A172 (cell line): Measurements from ENCODE around the gene KHK. TPM values are rescaled to one million over a fixed set of nuclear protein-coding genes. Genes with fewer than 3 reads are reported as not detected.
"Not testable (repeated sequence)": the region's sequence is repeated elsewhere in the genome, so short reads cannot be mapped to it uniquely, and the experiment has no call there.

ENCODE experiments used
- DNase-seq: peaks from one replicate; pipeline ENCODE4 v3.0.0-alpha.2; 2015; ENCODE audit warnings: low spot score
- total RNA-seq: library from RNA; depleted of rRNA; stranded (reverse); fragments of >200 nt; shearing (Covaris generic); gene quantifications from 2 replicates; pipeline ENCODE4 v1.2.3, GENCODE V29; 2014

The KHK gene
- total RNA-seq, 1 experiment from 2014 or later = 10.3 TPM

DNA sequence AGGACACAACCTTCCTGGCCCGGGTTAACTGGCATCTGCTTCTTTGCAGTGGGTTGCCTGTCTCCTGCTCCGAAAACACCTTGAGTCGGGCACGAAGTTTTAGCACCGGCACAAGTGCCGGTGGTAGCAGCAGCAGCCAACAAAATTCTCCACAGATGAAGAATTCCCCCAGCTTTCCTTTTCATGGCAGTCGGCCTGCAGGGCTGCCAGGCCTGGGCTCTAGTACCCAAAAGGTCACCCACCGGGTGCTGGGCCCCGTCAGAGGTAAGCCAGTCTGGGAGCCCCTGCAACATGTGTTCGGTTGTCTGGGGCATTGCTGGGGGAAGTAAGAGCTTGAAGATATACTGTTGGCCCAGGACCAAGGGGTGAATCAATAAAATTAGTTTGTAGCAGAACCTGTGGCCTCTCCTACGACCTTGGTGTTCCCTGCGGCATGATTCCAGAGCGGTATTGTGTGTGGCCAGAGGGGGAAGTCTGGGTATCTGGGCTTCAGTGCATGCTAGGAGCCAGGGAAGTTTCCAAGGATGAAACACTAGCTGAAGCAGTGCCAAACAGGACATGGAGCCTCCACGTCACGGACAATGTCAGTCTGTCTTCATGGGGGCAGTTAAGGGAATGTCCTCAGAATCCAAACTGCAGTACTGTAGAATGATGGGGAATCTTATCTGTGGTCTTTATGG is 27.3 kb upstream of the KHK start:
- DNase-seq = no peak

DNA sequence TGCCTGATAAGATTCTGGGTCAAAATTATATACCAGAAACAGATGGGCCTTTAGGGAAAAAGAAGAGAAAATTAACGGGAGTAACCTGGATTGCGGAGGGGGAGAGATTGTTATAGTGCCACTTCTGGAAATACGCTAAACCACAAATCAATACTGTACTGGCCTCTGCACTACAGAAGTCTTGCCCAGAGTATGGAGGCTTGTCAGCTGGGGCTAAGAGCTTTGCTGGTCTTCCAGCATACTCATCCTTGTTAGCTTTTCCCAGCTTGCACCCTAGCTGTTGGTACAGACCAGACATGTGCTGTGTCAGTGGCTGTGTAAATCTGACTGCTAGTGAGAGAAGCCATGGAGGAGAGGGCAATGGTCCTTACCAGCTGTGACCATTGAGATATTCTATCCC is 26.2 kb upstream of the KHK start:
- DNase-seq = no peak

DNA sequence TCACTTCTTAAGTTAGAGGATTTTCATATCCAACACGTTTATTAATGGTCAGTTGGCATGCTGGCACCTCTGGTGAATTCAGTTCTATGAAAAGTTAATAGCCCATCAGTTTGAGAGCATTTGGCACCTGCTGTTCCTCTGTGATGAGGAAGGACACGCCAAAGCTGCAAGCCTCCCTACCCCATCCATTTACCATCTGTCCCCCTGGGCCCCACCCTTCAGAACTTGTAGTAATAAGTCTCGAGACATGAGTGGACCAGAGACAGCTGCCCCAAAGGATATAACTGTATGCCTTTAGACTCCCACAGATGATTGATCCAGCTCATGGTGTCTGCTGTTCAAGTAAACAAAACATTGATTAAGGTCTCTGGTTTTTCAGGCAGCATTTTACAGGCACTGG is 21.4 kb upstream of the KHK start:
- DNase-seq = no peak

DNA sequence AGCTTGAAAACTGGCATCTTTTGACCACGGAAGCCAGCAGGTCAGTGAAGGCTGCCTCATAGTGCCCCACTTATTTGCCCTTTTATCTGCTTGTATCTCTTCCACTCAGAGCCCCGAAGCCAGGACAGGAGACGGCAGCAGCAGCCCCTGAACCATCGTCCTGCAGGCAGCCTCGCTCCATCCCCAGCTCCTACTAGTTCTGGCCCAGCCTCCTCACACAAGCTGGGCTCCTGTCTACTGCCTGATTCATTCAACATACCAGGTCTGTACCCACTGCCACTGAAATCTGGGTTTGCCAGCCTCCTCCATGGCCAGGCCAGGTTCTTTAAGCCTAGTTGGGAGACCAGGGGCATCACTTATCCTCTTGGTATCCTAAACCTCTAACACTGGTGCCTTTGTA is 19.2 kb upstream of the KHK start:
- DNase-seq = no peak

DNA sequence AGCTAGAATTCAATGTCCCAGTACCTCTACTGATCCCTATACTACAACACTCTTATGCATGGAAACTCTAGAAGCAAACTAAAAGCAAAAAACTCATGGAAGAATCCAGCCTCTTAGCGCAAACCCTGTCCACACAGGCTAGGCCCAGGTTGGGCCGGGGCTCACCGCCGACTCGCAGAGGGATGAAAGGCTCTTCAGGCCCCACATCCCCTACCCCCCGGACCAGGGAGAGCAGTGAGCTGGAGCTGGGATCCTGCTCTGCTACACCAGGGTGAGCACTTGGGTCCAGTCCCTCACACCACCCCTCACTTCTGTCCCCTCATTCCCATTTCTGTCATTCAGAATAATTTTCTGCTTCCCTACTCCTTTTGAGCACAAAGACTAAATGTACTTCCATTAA is 17.1 kb upstream of the KHK start:
- DNase-seq = no peak

DNA sequence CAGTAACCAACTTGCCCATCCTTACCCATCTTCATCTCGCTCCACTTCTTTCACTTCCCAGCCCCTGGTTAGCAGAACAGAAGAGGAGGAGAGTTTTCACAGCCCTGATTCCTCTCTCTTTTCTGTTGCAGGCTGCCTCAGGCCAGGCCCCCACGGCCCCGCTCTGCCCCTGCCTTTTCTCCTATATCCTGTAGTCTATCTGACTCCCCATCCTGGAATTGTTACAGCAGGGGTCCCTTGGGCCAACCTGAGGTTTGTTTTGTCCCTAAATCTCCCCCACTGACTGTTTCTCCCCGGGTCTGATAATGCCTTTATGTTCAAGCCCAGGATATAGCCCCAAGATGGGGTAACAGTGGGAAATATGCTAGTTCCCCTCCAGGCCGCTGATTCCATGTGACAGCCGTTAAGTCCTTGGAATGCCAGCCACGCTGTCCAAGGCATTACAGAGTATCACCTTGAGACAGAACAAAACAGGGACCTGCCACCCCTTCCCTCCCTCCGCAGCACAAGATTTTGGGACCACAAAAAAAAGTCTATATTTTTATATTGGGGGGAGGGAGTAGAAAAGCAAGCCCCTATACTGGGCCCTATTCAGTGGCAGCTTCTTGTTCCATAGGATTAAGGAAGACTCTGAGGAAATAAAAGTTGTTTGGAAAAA is 16.5 kb upstream of the KHK start:
- no peak for DNase-seq

DNA sequence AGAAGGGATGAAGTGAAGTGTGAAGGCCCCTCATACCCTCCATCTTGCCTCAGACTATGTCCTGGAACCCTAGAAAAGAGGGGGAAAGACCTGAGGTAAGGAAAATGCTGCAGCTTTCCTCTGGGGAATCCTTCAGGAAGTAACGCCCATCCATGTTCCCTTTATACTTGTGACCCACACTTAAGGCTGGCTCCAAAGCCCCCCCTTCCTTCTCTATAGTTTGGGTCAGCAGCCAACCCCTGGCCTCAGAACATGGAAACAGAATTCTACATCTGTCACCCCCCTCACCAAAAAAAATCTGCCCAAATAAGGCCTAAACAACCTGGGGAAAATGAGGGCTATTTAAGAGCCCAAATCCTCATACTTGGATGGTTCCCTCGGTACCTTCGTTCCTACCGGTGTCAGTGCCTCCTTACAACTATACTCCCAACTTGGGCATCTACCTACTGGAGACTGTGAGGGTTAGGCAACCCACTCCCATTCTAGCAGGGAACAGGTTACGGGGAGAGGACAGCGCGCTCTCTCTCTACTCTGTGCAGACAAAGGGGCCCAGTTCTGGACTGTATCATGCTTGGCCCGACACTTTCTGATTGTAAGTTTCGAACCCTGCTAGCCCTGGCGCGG is 15.8 kb upstream of the KHK start:
- no peak for DNase-seq

DNA sequence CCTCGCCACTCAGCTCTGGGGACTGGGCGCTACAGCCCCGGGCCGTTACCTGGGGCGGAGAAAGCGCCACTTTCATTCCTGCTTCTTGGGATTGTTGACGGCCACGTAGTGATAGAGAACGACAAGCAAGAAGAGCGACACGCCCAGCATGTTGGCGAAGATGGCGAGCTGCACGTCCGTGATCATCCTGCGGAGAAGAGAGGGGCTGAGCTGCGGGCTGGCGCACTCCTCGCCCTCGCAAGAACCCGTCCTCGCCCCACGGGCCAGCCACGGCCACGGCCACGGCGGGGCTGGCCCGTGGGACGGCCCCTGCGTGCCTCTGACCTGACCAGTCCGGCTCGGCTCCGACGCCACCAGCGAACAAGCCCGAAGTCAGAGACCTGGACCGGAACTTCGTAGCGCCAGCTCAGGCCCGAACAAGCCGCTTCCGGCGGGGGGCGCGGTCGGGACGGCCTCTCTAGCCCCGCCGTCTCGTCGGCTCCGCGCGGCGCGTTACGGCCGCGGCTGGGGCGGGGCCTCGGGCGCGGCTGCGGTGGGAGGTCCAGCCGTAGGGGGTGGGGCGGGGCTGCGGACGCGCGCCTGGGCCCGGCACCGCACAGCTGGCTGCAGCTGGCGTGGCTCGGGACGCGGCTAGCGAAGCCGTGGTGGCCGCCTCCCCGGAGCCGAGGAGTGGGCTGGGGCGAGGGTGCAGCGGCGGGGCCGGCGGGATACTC is 15.1 kb upstream of the KHK start, which contains the start of gene OST4:
TSS of gene OST4 (minus strand) at position 378 of the 713 bp plus-strand sequence.
- peak; percentile 85 for DNase-seq

DNA sequence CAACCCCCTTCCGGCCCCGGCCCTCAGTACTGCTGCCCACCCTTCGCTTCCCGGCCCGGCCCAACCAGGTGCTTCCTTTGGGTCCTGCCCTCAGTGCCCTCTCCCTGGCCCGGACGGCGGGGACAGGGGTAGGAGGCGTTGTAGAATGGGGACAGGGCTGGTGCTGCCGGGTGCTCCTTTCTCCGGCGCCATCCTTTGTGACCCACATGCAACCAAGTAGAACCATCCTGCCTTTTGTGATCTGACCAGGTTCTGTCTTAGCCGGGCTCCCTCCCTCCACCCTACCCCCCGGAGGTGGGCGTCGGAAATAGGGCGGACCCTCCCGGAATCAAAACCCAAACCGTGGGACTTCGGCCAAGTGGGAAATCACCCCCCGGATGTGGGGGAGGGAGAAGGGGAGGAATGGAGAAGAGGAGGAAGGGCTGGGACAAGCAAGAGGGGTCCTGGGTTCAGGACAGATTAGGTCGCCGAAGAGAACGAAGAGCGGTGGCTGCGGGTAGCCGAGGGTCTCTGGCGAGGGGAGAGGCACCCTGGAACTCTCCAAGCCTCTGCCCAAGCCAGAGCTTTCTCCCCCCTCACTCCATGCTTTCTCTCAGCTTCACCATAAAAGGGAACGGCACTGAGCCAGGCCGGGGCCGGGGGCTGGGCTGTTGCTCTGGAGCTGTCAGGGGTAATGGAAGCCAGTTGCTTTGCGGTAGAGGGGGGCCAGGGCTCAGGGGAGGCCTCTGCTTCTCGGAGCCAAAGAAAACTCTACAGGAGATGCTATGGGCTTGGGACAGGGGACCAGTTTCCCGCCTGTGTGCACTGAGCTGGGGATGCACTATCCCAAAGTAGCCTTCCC is 14.4 kb upstream of the KHK start:
- no peak for DNase-seq

DNA sequence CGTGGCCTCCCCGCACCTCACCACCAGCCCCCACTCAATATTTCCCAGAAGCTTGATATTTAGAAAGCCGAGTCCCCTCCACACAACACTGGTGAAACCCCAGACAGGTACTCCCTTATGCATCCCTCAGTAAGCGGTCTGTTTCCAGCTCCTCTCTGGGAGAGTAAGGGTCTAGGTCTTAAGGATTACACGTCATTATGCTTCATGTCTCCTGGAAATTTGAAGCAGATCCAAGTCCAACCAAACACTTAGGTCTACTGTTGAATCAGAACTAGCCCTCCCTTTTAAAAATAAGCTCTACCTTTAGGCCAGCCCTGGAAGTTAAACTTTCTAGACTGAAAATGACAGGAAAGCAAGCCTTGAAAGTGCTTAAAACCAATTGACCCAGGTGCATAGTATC is 13.7 kb upstream of the KHK start:
- no peak for DNase-seq

DNA sequence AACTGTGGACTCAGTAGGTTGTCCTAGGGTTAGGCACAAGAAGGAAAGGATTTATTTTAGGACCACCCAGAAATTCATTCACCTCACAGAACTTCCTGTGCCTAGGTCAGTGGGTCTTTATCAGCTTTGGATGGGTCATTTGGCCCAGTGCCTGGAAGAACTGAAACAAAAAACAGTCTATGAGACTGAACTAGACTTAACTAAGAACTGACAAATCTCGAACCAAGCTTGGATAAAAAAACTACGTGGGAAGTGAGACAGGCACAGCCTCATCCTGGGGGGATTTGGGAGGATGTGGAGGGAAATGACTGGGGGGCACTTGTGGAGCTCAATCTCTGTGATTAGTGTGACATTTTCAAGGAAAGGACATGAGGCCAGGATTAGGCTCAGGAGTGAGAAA is 12.8 kb upstream of the KHK start:
- no peak for DNase-seq

DNA sequence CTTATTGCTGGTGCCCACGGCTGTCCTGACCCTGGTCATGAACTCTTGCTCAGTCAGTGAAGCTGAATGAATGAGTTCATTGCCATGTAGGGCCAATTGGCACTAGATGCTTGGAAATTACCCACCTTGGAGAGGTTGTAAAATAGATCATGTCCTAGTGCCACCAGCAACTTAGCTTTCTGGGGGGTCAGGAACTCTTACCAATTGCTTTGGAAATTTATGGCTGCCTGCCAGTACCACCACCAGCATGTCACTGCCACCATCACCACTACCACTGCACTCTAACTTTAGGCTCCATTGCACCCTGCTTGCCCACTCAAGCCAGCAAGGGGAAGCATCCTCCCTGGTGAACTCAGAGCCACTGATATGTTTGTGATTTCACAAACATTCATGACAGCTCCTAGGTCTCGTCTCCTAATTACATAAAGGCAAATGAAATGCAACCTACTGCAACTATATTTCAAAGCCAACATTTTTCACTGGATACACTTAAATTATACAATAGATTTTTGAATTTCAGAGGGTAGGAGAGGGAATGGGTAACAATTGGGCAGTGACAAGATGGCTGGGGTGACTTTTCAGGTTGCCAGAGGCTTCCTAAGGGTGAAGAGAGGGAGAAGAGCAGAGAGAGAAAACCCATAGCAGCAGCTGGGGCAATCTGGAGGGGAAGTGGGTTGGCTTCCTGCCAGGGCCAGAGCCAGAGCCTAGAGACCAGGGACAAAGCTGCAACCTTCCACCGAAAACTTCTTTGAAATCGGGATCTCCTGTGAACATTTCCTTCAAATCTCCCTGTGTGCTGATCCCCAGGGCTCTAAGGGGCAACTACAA is 11.6 kb upstream of the KHK start:
- no peak for DNase-seq

DNA sequence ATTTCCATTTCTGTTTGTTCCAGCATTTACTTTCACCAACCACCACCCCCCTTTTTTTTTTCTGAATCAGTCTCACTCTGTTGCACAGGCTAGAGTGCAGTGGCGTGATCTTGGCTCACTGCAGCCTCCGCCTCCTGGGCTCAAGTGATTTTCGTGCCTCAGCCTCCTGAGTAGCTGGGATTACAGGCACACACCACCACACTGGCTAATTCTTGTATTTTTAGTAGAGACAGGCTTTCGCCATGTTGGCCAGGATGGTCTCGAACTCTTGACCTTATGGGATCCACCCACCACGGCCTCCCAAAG is 11.1 kb upstream of the KHK start:
- not testable (repeated sequence) for DNase-seq

DNA sequence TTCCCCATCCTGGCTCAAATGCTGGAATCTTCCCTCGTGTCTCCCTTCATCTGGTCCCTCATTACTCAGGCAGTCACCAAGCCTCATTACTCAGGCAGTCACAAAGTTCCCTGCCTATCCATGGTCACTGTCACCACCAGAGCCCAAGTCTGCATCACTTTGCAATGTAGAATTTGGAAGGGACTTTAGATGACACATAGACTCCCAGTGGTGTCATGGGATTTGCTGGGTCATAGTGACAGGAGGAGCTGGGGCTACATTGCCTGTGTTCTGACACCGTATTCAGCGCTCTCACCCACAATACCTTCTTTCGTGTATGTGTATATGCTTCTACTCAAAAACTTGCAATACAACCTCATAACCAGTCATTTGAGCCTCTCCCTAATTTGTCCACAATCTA is 10.2 kb upstream of the KHK start:
- no peak for DNase-seq

DNA sequence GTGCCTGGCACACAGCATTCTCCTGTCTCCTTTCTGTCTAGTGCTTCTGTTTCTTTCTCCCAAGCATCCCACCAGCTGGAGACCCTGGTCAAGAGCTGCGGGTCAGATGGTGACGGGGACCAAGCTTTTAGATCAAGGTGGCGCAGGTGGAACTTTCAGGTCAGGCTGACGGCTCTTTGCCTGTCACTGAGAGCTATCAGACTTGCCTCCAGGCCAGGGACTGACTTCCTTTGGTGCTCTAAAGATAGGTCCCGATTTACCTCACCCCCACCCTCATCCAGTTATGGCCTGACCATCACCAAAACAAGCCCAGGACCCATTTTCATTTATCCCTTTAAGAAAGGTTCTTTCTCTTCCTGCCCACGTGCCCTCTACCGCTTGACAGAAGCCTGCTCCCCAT is 9.3 kb upstream of the KHK start:
- no peak for DNase-seq

DNA sequence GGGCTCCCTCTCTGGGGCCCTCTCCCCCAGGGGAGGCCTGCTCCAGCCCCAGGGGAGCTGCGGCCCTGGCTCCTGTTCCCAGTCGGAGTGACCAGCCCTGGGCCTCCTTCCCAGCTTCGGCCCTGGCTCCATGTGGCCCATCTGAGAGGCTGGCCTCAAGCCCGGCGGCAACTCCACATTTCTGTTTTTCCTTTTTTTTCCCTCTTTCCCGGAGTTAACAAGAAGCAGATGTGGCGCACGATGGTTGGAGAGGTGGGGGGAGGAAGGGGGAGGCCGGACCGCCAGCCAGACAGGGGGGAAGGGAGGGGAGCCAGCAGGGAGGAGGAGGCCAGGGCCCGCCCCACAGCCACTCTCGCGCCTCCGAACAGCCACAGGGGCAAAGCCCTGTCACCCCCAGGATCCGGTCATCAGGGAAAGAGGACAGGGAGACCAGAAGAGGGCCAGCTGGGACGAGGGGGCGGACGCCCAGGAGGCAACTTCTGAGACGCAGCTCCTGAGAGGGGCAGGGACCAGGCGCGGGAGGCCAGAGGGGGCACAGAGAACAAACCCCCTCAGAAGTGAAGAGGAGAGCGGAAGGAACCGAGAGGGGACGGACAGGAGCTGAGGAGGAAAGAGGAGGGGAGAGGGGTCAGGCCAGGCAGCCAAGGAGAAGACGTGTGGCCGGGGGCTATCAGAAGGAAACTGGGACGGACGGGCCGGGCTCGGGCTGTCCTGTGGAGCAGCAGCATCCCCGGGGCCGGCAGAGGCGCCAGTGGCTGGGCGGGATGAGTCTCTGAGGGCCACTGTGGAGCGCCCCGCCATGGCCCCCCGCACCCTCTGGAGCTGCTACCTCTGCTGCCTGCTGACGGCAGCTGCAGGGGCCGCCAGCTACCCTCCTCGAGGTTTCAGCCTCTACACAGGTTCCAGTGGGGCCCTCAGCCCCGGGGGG is 8.0 kb upstream of the KHK start, which contains the start of gene EMILIN1:
TSS of gene EMILIN1 (plus strand) at position 349 of the 928 bp plus-strand sequence. CDS start at position 800, 451 bp downstream.
- no peak for DNase-seq

DNA sequence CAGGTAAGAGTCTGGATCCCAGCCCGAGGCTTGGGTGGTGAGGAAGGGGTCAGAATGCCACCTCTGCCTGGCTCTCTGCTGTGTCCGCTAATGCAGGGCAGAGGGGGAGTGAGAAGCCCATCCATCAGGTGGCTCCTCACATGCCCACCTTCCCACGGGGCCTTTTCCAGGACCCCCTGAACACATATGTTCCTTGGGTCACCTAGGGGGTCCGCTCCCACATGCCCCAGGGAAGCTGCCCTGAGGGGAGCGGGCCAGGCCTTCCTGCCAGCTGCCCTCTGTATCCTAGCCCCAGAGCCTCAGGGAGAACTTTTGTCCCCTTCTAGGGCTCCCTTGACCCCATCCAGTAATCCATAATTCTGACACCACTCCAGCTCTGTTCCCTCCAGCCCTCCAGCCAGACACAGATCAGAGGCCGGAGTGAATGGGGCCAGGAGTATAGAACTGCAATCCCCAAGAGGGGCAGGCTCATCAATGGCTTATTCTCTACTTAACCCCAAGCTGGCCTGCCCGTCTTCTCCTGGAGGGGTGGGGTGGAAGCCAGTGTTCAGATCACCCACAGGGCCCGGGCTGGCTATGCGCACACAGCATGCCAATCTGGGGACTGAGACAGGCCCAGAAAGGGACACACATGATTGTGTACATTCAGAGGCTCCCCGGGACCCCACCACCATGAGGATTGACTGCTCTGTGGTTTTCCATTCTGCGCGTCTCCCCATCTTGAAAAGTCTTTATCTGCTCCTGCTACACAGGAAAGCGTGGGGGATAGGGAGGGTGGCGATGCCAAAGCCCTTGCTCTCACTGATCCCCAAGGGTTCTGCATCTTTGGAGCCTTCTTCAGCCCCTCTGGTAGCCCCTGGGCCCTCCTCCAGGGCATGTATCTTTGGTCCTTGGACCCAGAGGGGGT is 7.1 kb upstream of the KHK start:
- DNase-seq = no peak

DNA sequence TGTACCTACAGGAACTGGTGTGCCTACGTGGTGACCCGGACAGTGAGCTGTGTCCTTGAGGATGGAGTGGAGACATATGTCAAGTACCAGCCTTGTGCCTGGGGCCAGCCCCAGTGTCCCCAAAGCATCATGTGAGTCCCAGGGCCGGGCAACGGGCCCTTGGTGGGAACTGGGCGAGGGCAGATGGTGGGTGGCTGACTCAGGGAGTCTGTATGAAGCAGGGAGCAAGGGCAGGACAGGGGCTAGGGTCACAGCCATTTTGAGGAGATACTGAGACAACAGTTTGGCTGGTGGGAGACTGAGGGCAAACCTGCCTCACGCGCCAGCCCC is 6.5 kb upstream of the KHK start:
- no peak for DNase-seq

DNA sequence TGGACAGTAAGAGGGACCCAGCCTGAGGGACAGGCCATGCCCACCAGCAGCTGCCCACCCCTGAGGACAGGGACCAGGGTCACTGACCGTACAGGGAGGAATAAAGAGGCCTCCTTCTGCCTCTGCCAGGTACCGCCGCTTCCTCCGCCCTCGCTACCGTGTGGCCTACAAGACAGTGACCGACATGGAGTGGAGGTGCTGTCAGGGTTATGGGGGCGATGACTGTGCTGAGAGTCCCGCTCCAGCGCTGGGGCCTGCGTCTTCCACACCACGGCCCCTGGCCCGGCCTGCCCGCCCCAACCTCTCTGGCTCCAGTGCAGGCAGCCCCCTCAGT is 6.0 kb upstream of the KHK start:
- DNase-seq = no peak
